ENCODE data around the gene CNKSR2.

DNA sequence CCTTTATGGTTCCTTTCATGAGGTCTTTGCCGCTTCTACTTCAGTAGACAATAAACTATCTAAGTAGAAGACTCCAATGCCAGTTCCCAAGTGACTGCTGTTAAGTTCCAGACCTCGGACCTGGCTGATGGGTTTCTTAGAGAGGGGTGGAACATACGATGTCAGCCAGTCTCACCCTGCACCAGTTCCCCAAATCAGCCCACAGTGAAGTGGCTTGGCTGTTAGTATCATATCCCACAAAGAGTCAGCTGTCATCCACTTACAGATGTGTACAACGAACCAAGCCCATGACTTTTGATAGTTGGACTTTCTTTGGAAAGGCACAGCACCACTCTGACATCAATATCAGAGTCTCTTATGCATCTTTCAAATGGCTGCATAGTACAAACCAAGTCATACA lies 292.0 kb downstream of the CNKSR2 start:
- TF ChIP-seq, protein P1, sequence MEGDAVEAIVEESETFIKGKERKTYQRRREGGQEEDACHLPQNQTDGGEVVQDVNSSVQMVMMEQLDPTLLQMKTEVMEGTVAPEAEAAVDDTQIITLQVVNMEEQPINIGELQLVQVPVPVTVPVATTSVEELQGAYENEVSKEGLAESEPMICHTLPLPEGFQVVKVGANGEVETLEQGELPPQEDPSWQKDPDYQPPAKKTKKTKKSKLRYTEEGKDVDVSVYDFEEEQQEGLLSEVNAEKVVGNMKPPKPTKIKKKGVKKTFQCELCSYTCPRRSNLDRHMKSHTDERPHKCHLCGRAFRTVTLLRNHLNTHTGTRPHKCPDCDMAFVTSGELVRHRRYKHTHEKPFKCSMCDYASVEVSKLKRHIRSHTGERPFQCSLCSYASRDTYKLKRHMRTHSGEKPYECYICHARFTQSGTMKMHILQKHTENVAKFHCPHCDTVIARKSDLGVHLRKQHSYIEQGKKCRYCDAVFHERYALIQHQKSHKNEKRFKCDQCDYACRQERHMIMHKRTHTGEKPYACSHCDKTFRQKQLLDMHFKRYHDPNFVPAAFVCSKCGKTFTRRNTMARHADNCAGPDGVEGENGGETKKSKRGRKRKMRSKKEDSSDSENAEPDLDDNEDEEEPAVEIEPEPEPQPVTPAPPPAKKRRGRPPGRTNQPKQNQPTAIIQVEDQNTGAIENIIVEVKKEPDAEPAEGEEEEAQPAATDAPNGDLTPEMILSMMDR (IDR thresholded peaks at IDR 0.05): no peak
- no peak for TF ChIP-seq POLR2A (IDR thresholded peaks at IDR 0.05)

Measured in lower leg skin (tissue), 3 donors.